Activated CD4-positive, alpha-beta memory T cell treated with anti-CD3 and anti-CD28 coated beads, Interleukin-2, amount 10 ng/mL, durations not matched to agents 7 days and 5 days (primary cell): ENCODE results near the gene RET. TPM values are rescaled to one million over a fixed set of nuclear protein-coding genes. Genes with fewer than 3 reads are reported as not detected.

Source experiments
- CTCF ChIA-PET: fragments of 350-600 bp; sonication (Branson Sonifier 250); formaldehyde crosslinking; loops from one replicate; lab custom pipeline; 2021; ENCODE audit warnings: antibody characterized with exemption, inconsistent platforms; lab: Charles Lee
- POLR2A ChIA-PET: fragments of 350-600 bp; sonication (Branson Sonifier 250); formaldehyde crosslinking; loops from one replicate; lab custom pipeline; 2021; ENCODE audit warnings: antibody characterized with exemption; lab: Charles Lee
- DNase-seq: peaks from one replicate; pipeline ENCODE4 v3.0.0-alpha.2; 2020
- H3K27ac Mint-ChIP-seq: one replicate; pipeline ENCODE4 v1.8.0; 2021; ENCODE audit warnings: mild to moderate bottlenecking, mixed read lengths
- H3K27me3 Mint-ChIP-seq: one replicate; pipeline ENCODE4 v1.8.0; 2021; ENCODE audit warnings: mixed read lengths
- H3K36me3 Mint-ChIP-seq: one replicate; pipeline ENCODE4 v1.8.0; 2021; ENCODE audit warnings: low read depth, mixed read lengths
- H3K4me1 Mint-ChIP-seq: one replicate; pipeline ENCODE4 v1.8.0; 2021; ENCODE audit warnings: mixed read lengths
- H3K4me3 Mint-ChIP-seq: one replicate; pipeline ENCODE4 v1.8.0; 2021; ENCODE audit warnings: mild to moderate bottlenecking, mixed read lengths
- H3K9me3 Mint-ChIP-seq: one replicate; pipeline ENCODE4 v1.8.0; 2021; ENCODE audit warnings: mixed read lengths
- total RNA-seq, 2 experiments: library from RNA; stranded (reverse); gene quantifications; one replicate each; pipeline ENCODE4 v1.2.3, GENCODE V29; 2021

Gene RET
- total RNA-seq, 2 experiments from 2014 or later, result 0.28 to 0.50 TPM

DNA sequence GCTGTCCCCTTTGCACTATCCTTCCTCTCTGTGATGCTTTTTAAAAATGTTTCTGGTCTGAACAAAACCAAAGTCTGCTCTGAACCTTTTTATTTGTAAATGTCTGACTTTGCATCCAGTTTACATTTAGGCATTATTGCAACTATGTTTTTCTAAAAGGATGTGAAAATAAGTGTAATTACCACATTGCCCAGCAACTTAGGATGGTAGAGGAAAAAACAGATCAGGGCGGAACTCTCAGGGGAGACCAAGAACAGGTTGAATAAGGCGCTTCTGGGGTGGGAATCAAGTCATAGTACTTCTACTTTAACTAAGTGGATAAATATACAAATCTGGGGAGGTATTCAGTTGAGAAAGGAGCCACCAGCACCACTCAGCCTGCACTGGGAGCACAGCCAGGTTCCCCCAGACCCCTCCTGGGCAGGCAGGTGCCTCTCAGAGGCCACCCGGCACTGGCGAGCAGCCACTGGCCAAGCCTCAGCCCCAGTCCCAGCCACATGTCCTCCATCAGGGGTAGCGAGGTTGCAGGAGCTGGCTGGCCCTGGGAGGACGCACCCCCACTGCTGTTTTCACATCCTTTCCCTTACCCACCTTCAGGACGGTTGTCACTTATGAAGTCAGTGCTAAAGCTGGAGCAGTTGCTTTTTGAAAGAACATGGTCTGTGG, 50.0 kb downstream of the RET start:
- H3K27ac Mint-ChIP-seq, result peak overlapping the region; percentile 84
- DNase-seq, result peak; percentile 16
- H3K36me3 Mint-ChIP-seq, result no peaks in the 10 kb centered on the region
- CTCF ChIA-PET, result interaction anchor here (0.6 kb wide), 1 partner anchor 267 kb away, joined by 3 read pairs; no protein-coding TSS in a partner anchor
- no peaks in the 10 kb centered on the region for H3K9me3 Mint-ChIP-seq
- peaks cover 85% of the 10 kb centered on the region for H3K4me1 Mint-ChIP-seq
- H3K4me3 Mint-ChIP-seq, result no peak overlapping the region
- POLR2A ChIA-PET, result interaction anchor here (14.0 kb wide), 1 partner anchor 12 kb away, joined by 415 read pairs; the partner anchor contains the start of gene CSGALNACT2
- no peaks in the 10 kb centered on the region for H3K27me3 Mint-ChIP-seq

DNA sequence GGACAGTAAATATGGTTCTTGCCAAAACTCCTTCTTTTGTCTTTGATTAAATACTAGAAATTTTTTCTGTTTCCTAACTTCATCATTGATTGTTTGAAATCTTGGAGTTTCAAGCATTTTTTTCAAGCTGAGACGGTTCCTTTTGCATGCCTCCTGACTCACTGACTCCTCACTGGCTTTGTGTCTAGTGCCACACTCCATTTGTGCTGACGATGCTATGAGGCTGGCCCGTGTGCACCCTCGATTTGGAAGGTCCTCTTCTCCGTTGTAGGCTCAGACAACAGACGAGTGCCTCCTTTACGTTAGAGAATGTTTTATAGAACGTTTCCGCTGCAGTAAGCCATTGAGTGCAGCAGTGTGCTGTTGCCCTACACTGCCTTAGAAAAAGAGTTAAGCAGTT, 50.6 kb downstream of the RET start:
- Mint-ChIP-seq H3K27me3 (no peaks in the 10 kb centered on the region), H3K27ac (peak overlapping the region; percentile 84), H3K4me3 (no peak overlapping the region), H3K4me1 (peaks cover 84% of the 10 kb centered on the region), H3K9me3 (no peaks in the 10 kb centered on the region), H3K36me3 (no peaks in the 10 kb centered on the region)
- POLR2A ChIA-PET, result interaction anchor here (14.0 kb wide), 1 partner anchor 12 kb away, joined by 415 read pairs; the partner anchor contains the start of gene CSGALNACT2
- DNase-seq, result no peak
- CTCF ChIA-PET, result interaction anchor here (0.6 kb wide), 1 partner anchor 267 kb away, joined by 3 read pairs; no protein-coding TSS in a partner anchor

- Mint-ChIP-seq H3K4me1 (peaks cover 85% of the 10 kb centered on the region), H3K9me3 (no peaks in the 10 kb centered on the region)
Observed at GRCh38 chr10:43128331-43128730, 51.5 kb downstream of the RET start.

GRCh38 chr10:43128958-43129706, 52.3 kb downstream of the RET start:
- no peak overlapping the region for H3K4me3 Mint-ChIP-seq

More at GRCh38 chr10:43128331-43128730, 51.5 kb downstream of the RET start:
- no peaks in the 10 kb centered on the region for H3K27me3 Mint-ChIP-seq
- DNase-seq, result no peak
- CTCF ChIA-PET, result interaction anchor here (1.6 kb wide), 1 partner anchor 10 kb away, joined by 15 read pairs; the partner anchor contains the start of gene CSGALNACT2
- peak overlapping the region; percentile 84 for H3K27ac Mint-ChIP-seq
- POLR2A ChIA-PET, result interaction anchor here (14.0 kb wide), 1 partner anchor 11 kb away, joined by 415 read pairs; the partner anchor contains the start of gene CSGALNACT2
- H3K36me3 Mint-ChIP-seq, result no peaks in the 10 kb centered on the region
- H3K4me3 Mint-ChIP-seq, result no peak overlapping the region

DNA sequence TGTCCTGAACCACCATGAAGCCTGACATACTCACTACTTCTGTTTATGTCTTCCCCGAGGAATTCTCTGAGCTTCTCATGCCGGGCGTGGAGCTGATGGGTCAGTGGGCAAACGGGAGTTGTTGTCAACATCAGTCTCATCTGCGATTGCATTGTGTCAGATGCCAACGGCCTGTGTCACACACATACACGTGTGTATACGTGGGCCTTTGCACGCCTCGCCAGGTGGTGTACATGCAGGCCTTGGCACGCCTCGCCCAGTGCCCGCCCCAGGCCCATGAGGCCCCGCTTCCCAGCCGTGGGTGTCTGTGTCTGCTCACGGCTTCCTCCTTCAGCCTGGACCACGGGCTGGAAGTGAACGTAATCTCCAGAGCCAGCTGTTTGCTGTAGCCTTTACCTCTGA, 53.9 kb downstream of the RET start:
- CTCF ChIA-PET, result no interaction called here

More at GRCh38 chr10:43128958-43129706, 52.3 kb downstream of the RET start:
- Mint-ChIP-seq H3K27me3 (no peaks in the 10 kb centered on the region), H3K27ac (peak overlapping the region; percentile 84), H3K9me3 (no peaks in the 10 kb centered on the region), H3K36me3 (no peaks in the 10 kb centered on the region), H3K4me1 (peaks cover 86% of the 10 kb centered on the region)
- POLR2A ChIA-PET, result interaction anchor here (0.7 to 14.0 kb wide), 7 partner anchors 9 to 279 kb away, joined by 3 to 415 read pairs (median 4); partner anchors contain the start of gene CSGALNACT2
- CTCF ChIA-PET, result interaction anchor here (1.6 to 1.9 kb wide), 2 partner anchors 8 to 9 kb away, joined by 11 to 15 read pairs; partner anchors contain the start of gene CSGALNACT2
- DNase-seq, result peak; percentile 60

GRCh38 chr10:43131256-43131655, 54.4 kb downstream of the RET start:
- no peak overlapping the region for H3K4me3 Mint-ChIP-seq
- POLR2A ChIA-PET, result interaction anchor here (6.5 to 14.0 kb wide), 2 partner anchors 8 to 9 kb away, joined by 59 to 415 read pairs; partner anchors contain the start of gene CSGALNACT2
- H3K27me3 Mint-ChIP-seq, result no peaks in the 10 kb centered on the region

More for the DNA sequence above, 53.9 kb downstream of the RET start:
- peaks cover 6% of the 10 kb centered on the region for H3K36me3 Mint-ChIP-seq
- peaks cover 93% of the 10 kb centered on the region for H3K4me1 Mint-ChIP-seq
- no peak overlapping the region for H3K27ac Mint-ChIP-seq
- H3K4me3 Mint-ChIP-seq, result no peak overlapping the region
- POLR2A ChIA-PET, result interaction anchor here (6.5 to 14.0 kb wide), 2 partner anchors 9 kb away, joined by 59 to 415 read pairs; partner anchors contain the start of gene CSGALNACT2
- no peaks in the 10 kb centered on the region for H3K9me3 Mint-ChIP-seq
- peak; percentile 15 for DNase-seq
- no peaks in the 10 kb centered on the region for H3K27me3 Mint-ChIP-seq

DNA sequence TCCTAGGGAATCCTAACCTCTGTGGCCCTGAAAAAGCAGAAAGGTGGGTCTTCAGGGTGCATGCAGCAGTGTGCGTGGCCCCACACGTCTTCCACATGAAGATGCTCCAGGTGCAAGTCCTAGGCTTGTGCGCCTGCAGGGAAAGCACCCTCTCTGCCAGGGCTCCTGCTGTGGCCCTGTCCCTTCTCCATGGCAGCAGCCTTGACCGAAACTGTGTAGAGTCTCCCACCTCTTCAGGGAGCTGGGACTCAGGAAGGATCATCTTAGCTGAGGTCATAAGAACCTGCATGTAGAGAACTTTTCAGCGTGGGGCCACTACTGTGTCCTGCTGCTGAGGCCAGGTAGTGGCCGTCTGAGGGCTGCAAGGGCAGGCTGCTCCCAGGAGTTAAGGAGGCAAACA, 55.0 kb downstream of the RET start:
- CTCF ChIA-PET, result interaction anchor here (1.5 to 1.9 kb wide), 2 partner anchors 11 to 70 kb away, joined by 4 to 10 read pairs; no protein-coding TSS in a partner anchor
- H3K4me1 Mint-ChIP-seq, result peaks cover 95% of the 10 kb centered on the region

More at GRCh38 chr10:43131256-43131655, 54.4 kb downstream of the RET start:
- CTCF ChIA-PET, result no interaction called here
- peaks cover 95% of the 10 kb centered on the region for H3K4me1 Mint-ChIP-seq
- DNase-seq, result no peak
- peaks cover 11% of the 10 kb centered on the region for H3K36me3 Mint-ChIP-seq
- no peak overlapping the region for H3K27ac Mint-ChIP-seq
- no peaks in the 10 kb centered on the region for H3K9me3 Mint-ChIP-seq

DNA sequence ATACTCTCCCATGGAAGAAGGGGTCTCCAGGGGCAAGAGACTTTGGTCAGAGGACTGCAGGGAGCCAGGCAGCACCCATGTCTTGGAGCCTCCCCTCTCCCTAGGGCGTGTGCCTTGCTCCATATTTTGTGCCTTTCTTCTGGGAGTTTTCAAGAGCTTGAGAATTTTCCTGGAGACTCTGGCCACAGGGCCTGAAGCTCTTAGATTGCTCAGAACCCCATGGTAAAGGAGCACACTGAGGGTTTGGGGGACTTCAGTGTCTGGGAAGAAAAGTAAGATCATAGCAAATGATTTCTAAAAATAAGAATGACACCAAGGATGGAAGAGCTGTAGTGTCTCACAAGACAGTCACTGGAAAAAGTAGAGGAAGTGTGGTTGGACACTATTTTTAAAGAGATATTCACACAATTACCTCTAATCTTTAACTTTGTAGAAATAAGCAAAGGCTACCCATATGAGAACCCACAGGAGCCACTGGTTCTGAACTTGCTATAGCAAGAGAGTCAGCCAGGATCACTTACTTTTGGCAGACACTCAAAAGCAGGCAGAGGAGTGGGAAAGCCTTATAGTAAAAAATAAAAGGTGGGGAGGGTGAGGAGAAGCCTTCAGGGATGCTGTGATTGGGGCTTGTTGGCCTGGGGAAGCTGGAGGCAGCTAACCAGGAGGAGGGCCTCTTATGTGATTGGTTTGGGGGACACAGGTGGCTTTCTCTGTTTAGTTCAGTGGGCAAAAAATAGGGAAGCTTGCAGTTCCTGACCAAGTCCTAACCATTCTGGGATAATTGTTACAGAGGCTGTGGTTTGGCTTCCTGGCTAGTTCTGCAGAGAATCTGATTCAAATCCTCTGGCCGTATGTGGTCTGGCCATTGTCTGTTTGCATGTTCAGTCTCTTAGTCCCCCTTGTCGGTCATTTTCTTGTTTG, 56.3 kb downstream of the RET start:
- H3K4me1 Mint-ChIP-seq, result peaks cover 86% of the 10 kb centered on the region
- peaks cover 18% of the 10 kb centered on the region for H3K36me3 Mint-ChIP-seq
- H3K9me3 Mint-ChIP-seq, result no peaks in the 10 kb centered on the region
- H3K4me3 Mint-ChIP-seq, result no peak overlapping the region
- H3K27ac Mint-ChIP-seq, result no peak overlapping the region
- ChIA-PET CTCF (interaction anchor here (0.8 to 1.9 kb wide), 4 partner anchors 12 to 69 kb away, joined by 3 to 10 read pairs (median 4); no protein-coding TSS in a partner anchor), POLR2A (interaction anchor here (0.7 to 6.5 kb wide), 4 partner anchors 7 to 27 kb away, joined by 3 to 59 read pairs (median 3); no protein-coding TSS in a partner anchor)
- DNase-seq, result no peak
- H3K27me3 Mint-ChIP-seq, result no peaks in the 10 kb centered on the region

More for the DNA sequence above, 55.0 kb downstream of the RET start:
- peaks cover 17% of the 10 kb centered on the region for H3K36me3 Mint-ChIP-seq
- POLR2A ChIA-PET, result interaction anchor here (1.5 to 6.5 kb wide), 2 partner anchors 9 to 10 kb away, joined by 3 to 59 read pairs; no protein-coding TSS in a partner anchor
- no peak overlapping the region for H3K27ac Mint-ChIP-seq
- no peak for DNase-seq
- H3K9me3 Mint-ChIP-seq, result no peaks in the 10 kb centered on the region
- no peaks in the 10 kb centered on the region for H3K27me3 Mint-ChIP-seq
- H3K4me3 Mint-ChIP-seq, result no peak overlapping the region

DNA sequence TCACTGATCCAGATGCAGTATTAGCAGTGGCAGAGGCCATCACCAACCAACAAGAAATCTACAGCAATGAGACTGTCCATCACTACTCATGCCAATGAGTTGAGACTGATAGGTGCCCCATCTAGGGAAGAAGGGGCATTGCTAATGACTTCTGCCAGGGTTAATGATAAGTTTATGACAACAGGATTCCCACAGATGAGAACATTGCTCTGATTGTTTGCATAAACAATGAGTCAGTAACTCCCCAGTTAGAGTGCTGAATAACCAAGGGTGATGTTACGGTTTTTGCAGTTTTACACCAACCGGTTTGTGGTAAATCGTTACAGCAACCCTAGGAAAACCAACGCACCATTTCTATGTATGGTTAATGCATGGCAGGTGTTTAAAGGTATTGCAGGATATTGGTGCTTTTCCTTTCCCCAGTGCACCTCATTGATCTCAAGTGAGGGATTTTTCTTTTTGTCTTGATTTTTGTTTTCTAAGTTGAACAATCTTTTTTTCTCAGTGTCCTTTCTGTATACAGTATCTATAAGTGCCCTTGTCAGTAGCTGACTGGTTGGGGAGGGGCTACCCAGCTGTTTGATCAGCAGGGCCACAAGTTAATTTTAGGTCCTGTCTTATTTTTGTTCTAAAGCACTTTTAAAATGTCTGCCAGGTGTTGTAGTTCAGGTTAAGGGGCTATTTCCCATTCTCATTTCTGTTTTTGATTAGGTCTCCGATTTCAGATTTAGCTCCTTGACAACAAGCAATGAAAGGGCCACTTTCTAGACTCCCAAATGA, 57.4 kb downstream of the RET start:
- H3K36me3 Mint-ChIP-seq, result peaks cover 26% of the 10 kb centered on the region
- CTCF ChIA-PET, result no interaction called here
- H3K27me3 Mint-ChIP-seq, result no peaks in the 10 kb centered on the region
- POLR2A ChIA-PET, result interaction anchor here (6.5 kb wide), 1 partner anchor 12 kb away, joined by 59 read pairs; no protein-coding TSS in a partner anchor
- H3K9me3 Mint-ChIP-seq, result no peaks in the 10 kb centered on the region
- DNase-seq, result no peak
- no peak overlapping the region for H3K27ac Mint-ChIP-seq
- H3K4me1 Mint-ChIP-seq, result peaks cover 79% of the 10 kb centered on the region
- H3K4me3 Mint-ChIP-seq, result no peak overlapping the region

DNA sequence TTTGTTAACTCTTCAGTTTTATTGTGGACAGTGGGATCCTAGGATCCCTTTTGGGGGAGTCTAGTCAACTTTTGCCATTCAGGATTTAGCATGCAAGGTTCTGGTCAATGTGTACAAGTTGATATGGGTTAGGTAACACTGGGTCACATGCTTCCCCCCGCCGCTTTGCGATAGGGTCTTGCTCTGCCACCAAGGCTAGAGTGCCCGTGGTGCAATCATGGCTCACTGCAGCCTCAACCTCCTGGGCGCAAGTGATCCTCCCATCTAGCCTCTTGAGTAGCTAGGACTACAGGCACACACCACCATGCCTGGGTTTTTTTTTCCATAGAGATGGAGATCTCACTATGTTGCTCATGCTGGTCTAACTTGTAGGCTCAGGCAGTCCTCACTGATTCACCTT, 58.2 kb downstream of the RET start:
- Mint-ChIP-seq H3K27me3 (no peaks in the 10 kb centered on the region), H3K36me3 (peaks cover 30% of the 10 kb centered on the region), H3K27ac (no peak overlapping the region), H3K9me3 (no peaks in the 10 kb centered on the region), H3K4me1 (peaks cover 77% of the 10 kb centered on the region), H3K4me3 (no peak overlapping the region)
- ChIA-PET CTCF (no interaction called here), POLR2A (interaction anchor here (6.5 kb wide), 1 partner anchor 13 kb away, joined by 59 read pairs; no protein-coding TSS in a partner anchor)
- DNase-seq, result no peak

DNA sequence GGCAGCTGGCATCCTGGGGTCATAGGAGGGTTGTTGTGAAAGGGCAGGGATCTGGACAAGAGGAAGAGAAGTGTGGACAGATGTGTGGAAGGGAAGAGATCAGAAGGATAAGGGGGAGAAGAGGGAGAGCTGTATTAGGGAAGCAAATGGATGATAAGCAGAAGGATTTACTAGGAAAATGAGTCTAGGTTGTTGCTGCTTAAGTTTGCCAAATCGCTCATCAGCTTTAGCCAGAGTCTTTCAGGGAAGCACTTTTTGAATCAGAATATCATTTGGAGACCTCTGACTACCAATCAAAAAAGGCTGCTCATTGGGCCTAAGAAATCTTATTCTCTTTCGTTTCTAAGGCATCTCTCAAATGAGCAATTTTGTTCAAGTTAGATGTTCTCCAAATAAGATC, 58.8 kb downstream of the RET start:
- peak overlapping the region; percentile 94 for H3K4me3 Mint-ChIP-seq
- H3K27ac Mint-ChIP-seq, result no peak overlapping the region
- ChIA-PET POLR2A (interaction anchor here (0.5 to 6.5 kb wide), 2 partner anchors 13 to 529 kb away, joined by 4 to 59 read pairs; no protein-coding TSS in a partner anchor), CTCF (interaction anchor here (0.6 kb wide), 1 partner anchor 14 kb away, joined by 3 read pairs; no protein-coding TSS in a partner anchor)
- H3K4me1 Mint-ChIP-seq, result peaks cover 76% of the 10 kb centered on the region
- H3K9me3 Mint-ChIP-seq, result no peaks in the 10 kb centered on the region
- no peaks in the 10 kb centered on the region for H3K27me3 Mint-ChIP-seq
- H3K36me3 Mint-ChIP-seq, result peaks cover 33% of the 10 kb centered on the region
- DNase-seq, result no peak
